HG03575 (cell line): Measurements from ENCODE around the gene ZNF474.

Experiments used
- ATAC-seq: cut with Tn5 transposase; IDR thresholded peaks from one replicate; pipeline ENCODE4 v1.9.1; 2021; ENCODE audit not compliant: unreplicated experiment, insufficient number of reproducible peaks, low FRiP score; ENCODE audit errors: extremely low read depth

ZNF474 gene

GRCh38 chr5:122172207-122172606 is 42.9 kb downstream of the ZNF474 start:
- no peak for ATAC-seq

GRCh38 chr5:122173474-122174415 is 44.4 kb downstream of the ZNF474 start:
- no peak for ATAC-seq

- no peak for ATAC-seq
These were observed 45.7 kb downstream of the ZNF474 start for GRCh38 chr5:122175091-122175490.

GRCh38 chr5:122175852-122176251 is 46.5 kb downstream of the ZNF474 start:
- no peak for ATAC-seq

- ATAC-seq, result no peak
These were observed 47.8 kb downstream of the ZNF474 start for GRCh38 chr5:122177161-122177560.

GRCh38 chr5:122179701-122180100 is 50.4 kb downstream of the ZNF474 start:
- no peak for ATAC-seq

GRCh38 chr5:122180146-122180712 is 50.9 kb downstream of the ZNF474 start:
- ATAC-seq, result no peak

- ATAC-seq, result no peak
These were observed 51.7 kb downstream of the ZNF474 start for GRCh38 chr5:122180863-122181548.

- ATAC-seq, result no peak
These were observed 52.5 kb downstream of the ZNF474 start for GRCh38 chr5:122181863-122182262.

GRCh38 chr5:122182491-122182921 is 53.2 kb downstream of the ZNF474 start:
- no peak for ATAC-seq

GRCh38 chr5:122183098-122183787 is 53.9 kb downstream of the ZNF474 start:
- no peak for ATAC-seq

GRCh38 chr5:122183788-122184170 is 54.4 kb downstream of the ZNF474 start:
- no peak for ATAC-seq

GRCh38 chr5:122184676-122185255 is 55.4 kb downstream of the ZNF474 start:
- ATAC-seq, result no peak

- ATAC-seq, result no peak
These were observed 58.1 kb downstream of the ZNF474 start for GRCh38 chr5:122187426-122187825.

GRCh38 chr5:122190156-122190555 is 60.8 kb downstream of the ZNF474 start:
- no peak for ATAC-seq

- ATAC-seq, result peak; percentile 92
These were observed 63.5 kb downstream of the ZNF474 start for GRCh38 chr5:122192497-122193496.

GRCh38 chr5:122195802-122196394 is 66.6 kb downstream of the ZNF474 start:
- no peak for ATAC-seq
